MM.1S (cell line): ENCODE measurements around the gene PDZRN3.

Experiments
- DNase-seq: peaks from one replicate; pipeline ENCODE4 v3.0.0-alpha.2; 2015
- H2AFZ ChIP-seq: fragments of 300-600 bp; sonication (generic); 2 replicates; pipeline ENCODE4 v1.6.0; 2016; ENCODE audit warnings: antibody characterized with exemption, low read length
- H3F3A ChIP-seq: fragments of 300-600 bp; sonication (generic); 2 replicates; pipeline ENCODE4 v1.6.1; 2016; ENCODE audit warnings: mild to moderate bottlenecking, antibody characterized with exemption, low read length, moderate library complexity, mixed read lengths; ENCODE audit not compliant: insufficient read depth
- H3K27ac ChIP-seq: fragments of 300-600 bp; sonication (generic); 2 replicates; pipeline ENCODE4 v1.5.1; 2016; ENCODE audit warnings: mild to moderate bottlenecking, low read length
- H3K27me3 ChIP-seq: fragments of 300-600 bp; sonication (generic); replicated peaks from 2 replicates; pipeline ENCODE4 v1.6.0; 2016; ENCODE audit warnings: low read length; ENCODE audit not compliant: insufficient read depth
- H3K36me3 ChIP-seq: fragments of 300-600 bp; sonication (generic); replicated peaks from 2 replicates; pipeline ENCODE4 v1.6.1; 2016; ENCODE audit warnings: mild to moderate bottlenecking, low read length, mixed read lengths; ENCODE audit not compliant: insufficient read depth
- H3K4me1 ChIP-seq: fragments of 300-600 bp; sonication (generic); 2 replicates; pipeline ENCODE4 v1.6.1; 2016; ENCODE audit warnings: low read length, mixed read lengths
- H3K4me2 ChIP-seq: fragments of 300-600 bp; sonication (generic); 2 replicates; pipeline ENCODE4 v1.6.0; 2016; ENCODE audit warnings: low read depth, low read length
- H3K4me3 ChIP-seq: fragments of 300-600 bp; sonication (generic); 2 replicates; pipeline ENCODE4 v1.5.1; 2016; ENCODE audit warnings: low read length, mixed read lengths
- H3K79me2 ChIP-seq: fragments of 300-600 bp; sonication (generic); 2 replicates; pipeline ENCODE4 v1.6.1; 2016; ENCODE audit warnings: mixed run types, low read length, mixed read lengths
- H3K9ac ChIP-seq: fragments of 300-600 bp; sonication (generic); 2 replicates; pipeline ENCODE4 v1.6.1; 2016; ENCODE audit warnings: low read length, mixed read lengths
- H3K9me2 ChIP-seq: fragments of 300-600 bp; sonication (generic); replicated peaks from 2 replicates; pipeline ENCODE4 v1.6.1; 2016; ENCODE audit warnings: mild to moderate bottlenecking, low read length, mixed read lengths; ENCODE audit not compliant: insufficient read depth
- H3K9me3 ChIP-seq: fragments of 300-600 bp; sonication (generic); replicated peaks from 2 replicates; pipeline ENCODE4 v1.6.1; 2016; ENCODE audit warnings: mild to moderate bottlenecking, low read length, mixed read lengths; ENCODE audit not compliant: insufficient read depth
- H4K20me1 ChIP-seq: fragments of 300-600 bp; sonication (generic); 2 replicates; pipeline ENCODE4 v1.6.1; 2016; ENCODE audit warnings: mild to moderate bottlenecking, low read length, moderate library complexity, mixed read lengths; ENCODE audit not compliant: insufficient read depth
- CTCF ChIP-seq: fragments of 300-600 bp; sonication (generic); IDR thresholded peaks from 2 replicates; pipeline ENCODE4 v1.5.1; 2016; ENCODE audit warnings: antibody characterized with exemption, low read length, mixed read lengths
- EZH2 ChIP-seq: fragments of 300-600 bp; sonication (generic); optimal IDR thresholded peaks from 2 replicates; pipeline ENCODE3; 2017; ENCODE audit warnings: low read depth, mild to moderate bottlenecking, antibody characterized with exemption, low read length, mixed read lengths
- EZH2phosphoT487 ChIP-seq: fragments of 300-600 bp; sonication (generic); IDR thresholded peaks from 2 replicates; pipeline ENCODE4 v1.6.1; 2018; ENCODE audit warnings: antibody characterized with exemption, low read length

PDZRN3 gene

DNA sequence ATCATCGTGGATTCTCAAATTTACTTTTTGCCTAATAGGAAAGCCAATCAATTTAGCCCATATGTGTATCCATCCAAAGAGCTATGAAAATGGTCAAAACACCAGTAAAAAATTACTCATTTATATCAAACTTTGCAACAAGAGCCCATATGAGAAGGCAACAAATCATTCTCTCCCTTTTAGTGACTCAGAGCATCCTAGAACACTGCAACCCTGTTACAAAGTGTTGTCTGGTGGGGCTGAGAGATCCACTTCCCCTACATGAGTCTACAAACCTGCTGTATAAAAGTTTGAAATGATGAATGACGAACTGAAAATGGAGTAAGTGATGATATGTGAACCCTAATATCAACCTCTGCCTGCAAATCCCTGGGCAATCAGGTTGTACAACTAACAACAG is 23.3 kb downstream of the PDZRN3 start:
- no peaks in the 10 kb centered on the region for H3K4me1 ChIP-seq
- H4K20me1 ChIP-seq, result no peaks in the 10 kb centered on the region

DNA sequence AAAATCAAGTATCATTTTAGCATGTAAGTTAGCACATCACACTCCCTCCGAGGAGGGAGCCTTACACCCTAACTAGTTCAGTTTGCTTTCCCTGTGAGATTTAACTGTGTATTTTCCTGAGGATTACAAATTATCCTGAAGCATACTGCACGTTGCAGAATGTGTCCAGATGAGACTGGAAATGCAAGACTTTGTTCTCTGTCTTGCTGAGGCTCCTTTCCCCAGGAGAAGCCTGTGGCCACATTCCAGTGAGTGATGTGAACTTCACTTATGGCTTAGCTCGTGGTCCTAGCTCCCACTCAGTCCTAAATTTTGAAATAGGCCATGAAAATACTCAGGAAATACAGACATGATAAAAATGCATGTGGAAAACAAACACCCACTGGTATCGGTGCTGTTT is 23.7 kb downstream of the PDZRN3 start:
- Histone ChIP-seq H3K4me3 (no peak overlapping the region), H3K9ac (no peak overlapping the region), H3F3A (no peaks in the 10 kb centered on the region), H2AFZ (no peak overlapping the region), H3K9me2 (no peaks in the 10 kb centered on the region), H3K27ac (no peak overlapping the region), H3K79me2 (no peaks in the 10 kb centered on the region), H3K36me3 (no peaks in the 10 kb centered on the region), H3K9me3 (no peaks in the 10 kb centered on the region), H3K4me1 (no peaks in the 10 kb centered on the region), H3K27me3 (no peaks in the 10 kb centered on the region), H4K20me1 (no peaks in the 10 kb centered on the region), H3K4me2 (no peak overlapping the region)
- TF ChIP-seq EZH2, result no peak
- TF ChIP-seq EZH2phosphoT487, result no peak
- no peak for TF ChIP-seq CTCF
- no peak for DNase-seq

More for the DNA sequence above, 23.3 kb downstream of the PDZRN3 start:
- Histone ChIP-seq H3K9me3 (no peaks in the 10 kb centered on the region), H3K9ac (no peak overlapping the region), H3K27me3 (no peaks in the 10 kb centered on the region), H2AFZ (no peak overlapping the region), H3K9me2 (no peaks in the 10 kb centered on the region), H3K4me2 (no peak overlapping the region), H3K27ac (no peak overlapping the region), H3F3A (no peaks in the 10 kb centered on the region), H3K36me3 (no peaks in the 10 kb centered on the region), H3K4me3 (no peak overlapping the region), H3K79me2 (no peaks in the 10 kb centered on the region)
- no peak for DNase-seq
- TF ChIP-seq CTCF (no peak), EZH2 (no peak), EZH2phosphoT487 (no peak)

DNA sequence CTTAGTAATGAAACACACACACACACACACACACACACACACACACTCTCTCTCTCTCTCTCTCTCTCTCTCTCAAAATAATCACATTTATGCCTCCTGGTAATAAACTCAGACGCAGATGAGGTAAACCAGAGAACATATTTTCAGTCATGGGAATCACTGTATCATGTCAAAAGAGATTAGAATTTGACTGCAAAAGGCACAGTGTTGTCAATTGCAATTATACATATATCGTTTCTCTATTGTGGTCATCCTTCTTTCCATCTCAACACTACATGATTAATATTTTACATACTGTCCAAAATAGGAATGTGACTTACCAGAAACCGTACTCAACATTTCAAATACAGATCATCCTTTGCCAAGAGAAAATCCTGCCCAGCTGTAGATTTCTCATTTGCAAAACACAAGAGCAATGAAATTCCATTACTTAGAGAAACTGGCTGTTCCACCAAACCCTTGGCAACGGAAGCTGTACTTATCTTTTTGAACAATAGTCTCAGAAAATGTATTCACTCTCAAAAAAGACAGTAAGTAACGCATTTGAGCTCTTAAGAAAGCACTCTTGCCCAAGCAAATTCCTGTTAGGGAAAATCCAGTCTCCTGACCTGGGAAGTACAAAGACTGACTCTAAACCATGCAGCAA is 24.3 kb downstream of the PDZRN3 start:
- DNase-seq, result no peak
- Histone ChIP-seq H3K9me3 (no peaks in the 10 kb centered on the region), H3K27me3 (no peaks in the 10 kb centered on the region), H3F3A (no peaks in the 10 kb centered on the region), H4K20me1 (no peaks in the 10 kb centered on the region), H3K79me2 (no peaks in the 10 kb centered on the region), H3K4me1 (no peaks in the 10 kb centered on the region), H3K9ac (no peak overlapping the region), H2AFZ (no peak overlapping the region), H3K4me3 (no peak overlapping the region), H3K4me2 (no peak overlapping the region), H3K27ac (no peak overlapping the region), H3K36me3 (no peaks in the 10 kb centered on the region), H3K9me2 (no peaks in the 10 kb centered on the region)
- TF ChIP-seq EZH2phosphoT487, result no peak
- no peak for TF ChIP-seq EZH2
- no peak for TF ChIP-seq CTCF
